ACHN (cell line): ENCODE results near the gene STK40.

Experiments used
- DNase-seq: peaks from one replicate; pipeline ENCODE4 v3.0.0-alpha.2; 2015
- in situ Hi-C: cut with HindIII; loops from 2 replicates; pipeline ENCODE4 v1.10.0; 2017; ENCODE audit warnings: low sequenced_read_pairs, low pct_ligation_motif_present, low pct_unique_long_range_greater_than_20kb

STK40 gene

GRCh38 chr1:36352125-36352909, 33.4 kb downstream of the STK40 start:
- DNase-seq: peak; percentile 23
- in situ Hi-C loops: no loop called here

DNA sequence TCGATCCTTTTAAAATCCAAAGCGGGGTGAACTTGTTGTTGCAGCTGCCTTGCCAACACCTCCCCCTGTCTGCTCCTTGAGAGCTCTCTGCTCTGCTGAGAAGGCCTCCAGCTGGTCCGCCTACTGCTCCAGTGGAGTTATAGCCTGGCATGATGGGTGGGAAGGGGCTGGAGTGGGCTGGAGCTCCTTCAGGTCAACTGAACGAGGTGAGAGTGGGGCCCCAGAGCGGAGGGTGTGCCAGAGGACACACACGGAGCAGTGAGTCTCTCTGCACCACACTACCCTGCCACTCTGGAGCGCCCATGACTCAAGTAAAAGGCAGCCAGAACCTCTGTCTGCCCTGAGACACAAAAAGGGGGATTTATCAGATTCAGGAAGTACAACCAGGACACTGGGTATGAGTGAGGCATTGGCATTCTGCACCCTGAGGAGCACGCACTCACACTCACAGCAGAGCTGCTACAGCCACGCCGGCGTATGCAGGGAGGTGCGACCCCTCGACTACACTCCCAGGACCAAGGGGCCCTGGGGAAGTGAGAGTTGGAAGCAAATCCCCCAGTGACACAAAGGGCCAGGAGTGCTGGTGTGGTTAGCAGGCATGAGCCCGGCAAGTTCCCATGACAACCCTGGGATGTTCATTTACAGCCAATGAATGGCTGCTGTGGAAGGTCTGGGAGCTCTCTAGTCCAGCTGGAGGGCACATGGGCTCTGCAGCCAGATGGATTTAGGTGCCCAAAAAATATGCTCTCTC, 34.3 kb downstream of the STK40 start:
- peak; percentile 90 for DNase-seq
- in situ Hi-C loops: no loop called here

GRCh38 chr1:36350659-36351226, 35.0 kb downstream of the STK40 start:
- peak; percentile 87 for DNase-seq
- in situ Hi-C loops: no loop called here

GRCh38 chr1:36349839-36350238, 35.9 kb downstream of the STK40 start:
- in situ Hi-C loops: no loop called here
- no peak for DNase-seq

GRCh38 chr1:36349241-36349671, 36.5 kb downstream of the STK40 start:
- in situ Hi-C loops: no loop called here
- DNase-seq: no peak

DNA sequence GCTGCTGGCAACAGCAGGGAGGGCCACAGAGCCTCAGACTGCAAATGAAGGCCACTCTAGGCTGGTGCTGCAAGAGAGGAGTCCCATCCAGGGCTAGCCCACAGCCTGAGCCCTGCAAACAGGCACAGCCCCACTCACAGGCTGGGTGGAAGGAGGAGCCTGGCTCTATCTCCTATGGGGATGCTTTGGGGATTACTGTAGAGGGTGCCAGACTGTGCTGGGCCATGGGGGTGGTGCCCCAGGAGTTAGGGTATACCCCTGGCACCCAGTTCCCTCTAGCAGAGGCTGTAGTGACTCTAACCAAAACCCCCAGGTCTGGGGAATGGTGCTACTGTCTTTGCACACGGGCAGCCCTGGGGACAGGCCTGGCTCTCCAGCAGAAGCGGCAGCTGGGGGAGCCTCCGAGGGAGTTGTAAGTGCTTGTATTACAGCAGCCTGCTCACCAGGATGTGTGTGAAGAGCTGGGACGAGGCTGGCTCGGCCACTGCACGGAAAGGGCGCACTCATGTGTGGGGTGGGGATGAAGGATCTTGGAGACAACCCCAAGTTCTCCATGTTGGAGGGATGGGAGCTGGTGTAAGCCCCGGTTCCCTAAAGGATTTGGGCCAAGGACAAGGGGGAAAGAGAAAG, 38.9 kb downstream of the STK40 start:
- in situ Hi-C loops: no loop called here

DNA sequence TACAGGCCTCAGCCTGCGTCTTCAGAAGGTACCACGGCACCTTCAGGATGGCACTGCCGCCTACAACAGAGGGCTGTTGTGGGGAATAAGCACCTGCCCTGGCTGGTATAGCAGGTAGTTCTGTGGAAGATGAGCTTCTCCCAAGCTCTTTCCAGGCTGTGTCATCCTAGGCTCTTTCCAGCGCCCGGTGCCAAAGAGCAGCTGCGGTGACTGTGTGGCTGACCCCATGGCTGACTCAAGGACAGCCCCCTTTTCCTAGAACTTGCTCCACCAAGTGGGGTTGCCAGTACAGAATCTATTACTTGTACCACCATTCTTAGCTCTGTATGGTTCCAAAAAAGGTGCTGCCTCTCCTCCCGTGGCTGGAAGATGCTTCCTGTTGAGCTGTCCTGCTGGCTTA, 40.4 kb downstream of the STK40 start:
- DNase-seq: no peak
- in situ Hi-C loops: no loop called here

More for the DNA sequence above, 38.9 kb downstream of the STK40 start:
- DNase-seq: no peak

DNA sequence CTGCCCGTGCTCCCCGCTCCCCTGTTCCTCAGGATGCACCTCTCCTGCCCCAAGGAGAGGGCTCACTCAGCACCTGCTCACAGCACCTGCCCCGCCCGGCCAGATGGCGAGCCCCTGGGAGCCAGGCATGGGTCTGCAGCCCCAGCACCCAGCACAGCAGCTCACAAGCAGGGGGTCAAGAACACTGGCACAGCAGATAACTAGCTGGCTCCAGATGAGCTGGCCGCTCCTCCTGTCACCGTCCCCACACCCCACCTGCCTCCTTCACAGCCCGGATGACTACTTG, 41.4 kb downstream of the STK40 start:
- DNase-seq: no peak
- in situ Hi-C loops: no loop called here

GRCh38 chr1:36343651-36344394, 41.9 kb downstream of the STK40 start:
- DNase-seq: no peak
- in situ Hi-C loops: no loop called here

GRCh38 chr1:36342426-36343185, 43.1 kb downstream of the STK40 start:
- peak; percentile 76 for DNase-seq
- in situ Hi-C loops: no loop called here

DNA sequence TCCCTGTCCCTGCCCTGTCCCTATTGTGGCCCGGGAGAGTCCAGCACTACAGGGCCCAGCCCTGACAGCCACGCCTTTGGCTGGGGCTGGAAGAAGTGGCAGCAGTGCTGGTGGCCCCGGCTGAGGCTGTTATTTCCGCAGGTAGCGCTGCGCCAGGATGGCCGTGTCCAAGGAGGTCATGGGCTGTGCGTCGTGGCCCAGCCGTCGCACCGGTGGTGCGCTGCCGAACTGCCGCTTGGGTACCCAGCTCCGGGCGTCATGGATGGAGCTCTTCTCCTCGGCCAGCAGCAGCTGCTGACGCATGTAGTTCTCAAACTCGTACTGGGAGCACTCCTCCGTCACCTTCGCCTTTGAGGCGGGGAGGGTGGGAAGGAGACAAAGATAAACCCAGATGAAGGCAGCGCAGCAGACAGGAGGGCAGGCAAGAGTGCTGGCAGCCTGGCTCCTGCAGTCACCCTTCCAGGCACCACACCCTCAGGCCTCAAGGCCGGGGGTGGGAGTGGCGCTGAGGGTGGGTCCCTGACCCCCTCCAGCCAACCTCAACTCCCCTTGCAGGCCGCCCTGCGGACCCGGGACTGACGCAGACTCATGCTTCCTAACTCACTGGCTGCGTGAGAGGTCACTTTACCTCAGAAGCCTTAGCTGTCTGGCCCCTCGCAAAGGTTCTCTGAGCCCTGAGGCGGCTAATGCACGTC, 44.0 kb downstream of the STK40 start:
- in situ Hi-C loops: no loop called here
- DNase-seq: no peak

- DNase-seq: no peak
- in situ Hi-C loops: no loop called here
Observed at GRCh38 chr1:36339615-36340014, 46.1 kb downstream of the STK40 start.

DNA sequence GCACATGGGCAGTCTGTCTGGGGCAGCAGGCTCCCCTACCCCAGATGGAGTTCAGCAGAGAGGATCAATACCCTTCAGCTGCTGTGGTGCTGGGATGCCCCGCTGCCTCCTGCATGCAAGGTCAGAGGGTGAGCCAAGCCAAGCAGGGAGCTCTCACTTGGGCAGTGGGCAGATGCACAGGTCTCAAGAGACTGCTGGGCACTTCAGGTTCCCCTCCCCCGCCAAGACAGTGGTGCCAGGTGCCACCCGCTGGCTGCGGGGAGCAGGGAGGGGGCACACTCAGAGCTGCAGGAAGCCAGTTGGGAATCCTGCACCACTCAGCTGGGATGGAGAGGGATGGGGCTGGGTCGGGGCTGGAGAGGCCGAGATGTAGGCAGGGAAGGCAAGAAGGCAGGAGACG, 46.5 kb downstream of the STK40 start:
- DNase-seq: no peak
- in situ Hi-C loops: no loop called here

DNA sequence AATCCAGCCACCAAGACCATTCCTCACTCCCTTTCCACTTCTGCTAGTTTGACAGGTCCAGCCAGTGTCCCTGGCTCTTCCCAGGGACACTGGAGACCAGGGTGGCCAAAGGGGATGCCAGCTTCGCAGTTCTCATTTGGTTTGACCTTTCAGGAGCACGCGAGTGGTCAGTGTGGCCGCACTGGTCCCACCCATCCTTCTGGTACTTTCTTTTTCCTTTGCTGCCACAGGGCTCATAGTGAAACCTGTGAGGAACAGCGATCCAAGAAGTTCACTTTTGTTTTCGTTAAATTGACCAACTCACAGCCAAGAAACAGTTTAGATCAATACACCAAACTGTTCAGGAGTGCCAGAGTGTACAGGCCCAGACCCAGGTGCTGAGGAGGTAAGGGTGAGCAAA, 47.9 kb downstream of the STK40 start:
- DNase-seq: no peak
- in situ Hi-C loops: no loop called here

GRCh38 chr1:36330940-36331339, 54.8 kb downstream of the STK40 start:
- in situ Hi-C loops: no loop called here
- DNase-seq: no peak

- DNase-seq: no peak
- in situ Hi-C loops: no loop called here
Observed at GRCh38 chr1:36329817-36330216, 55.9 kb downstream of the STK40 start.

DNA sequence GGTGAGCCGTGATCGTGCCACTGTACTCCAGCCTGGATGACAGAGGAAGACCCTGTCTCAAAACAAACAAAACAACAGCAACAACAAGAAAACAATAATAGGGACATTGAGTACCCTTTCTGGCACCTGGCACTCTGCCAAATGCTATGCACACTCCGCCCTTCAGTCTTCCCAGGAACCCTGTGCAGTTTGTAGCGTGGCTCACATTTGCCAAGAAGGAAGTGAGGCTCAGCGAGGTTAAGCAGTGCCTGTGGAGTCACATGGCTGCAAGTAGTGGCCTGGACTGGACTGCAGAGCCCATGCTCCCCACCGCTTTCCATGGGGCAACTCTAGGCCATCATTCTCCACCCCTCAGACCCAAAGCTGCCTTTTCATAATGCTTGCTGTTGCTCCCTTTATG, 57.0 kb downstream of the STK40 start:
- in situ Hi-C loops: no loop called here
- no peak for DNase-seq

GRCh38 chr1:36328088-36328480, 57.6 kb downstream of the STK40 start:
- in situ Hi-C loops: no loop called here

More at GRCh38 chr1:36328088-36328480, 57.6 kb downstream of the STK40 start:
- DNase-seq: no peak
